Daoy (cell line): ENCODE results near the gene YIF1B. TPM values are rescaled to one million over a fixed set of nuclear protein-coding genes. Genes with fewer than 3 reads are reported as not detected.

Source experiments
- total RNA-seq: library from RNA; depleted of rRNA; stranded (reverse); fragments of >200 nt; shearing (Covaris generic); gene quantifications from 2 replicates; pipeline ENCODE4 v1.2.3, GENCODE V29; 2014; rRNA removed

YIF1B gene
- total RNA-seq, 1 experiment from 2014 or later: 99.7 TPM

Other genes starting within 250 kb of the YIF1B start
- gene DPF1, start 91.7 kb downstream of the YIF1B start, total RNA-seq: 5.3 and 6.4 TPM in 2 replicates
- gene PPP1R14A, start 59.6 kb downstream of the YIF1B start, total RNA-seq: 6.1 TPM in 1 of 2 replicates, not detected in the other
- 3.3 and 5.5 TPM in 2 replicates for gene SPINT2, start 51.4 kb downstream of the YIF1B start, total RNA-seq
- 2.7 TPM in 1 of 2 replicates, not detected in the other for gene C19orf33, start 11.7 kb downstream of the YIF1B start, total RNA-seq
- 5.2 and 5.9 TPM in 2 replicates for gene KCNK6, start 3.9 kb upstream of the YIF1B start, total RNA-seq
- 0.23 and 0.45 TPM in 2 replicates for gene CATSPERG, start 19.9 kb upstream of the YIF1B start, total RNA-seq
- gene PSMD8, start 58.6 kb upstream of the YIF1B start, total RNA-seq: 273 and 343 TPM in 2 replicates
- gene GGN, start 72.1 kb upstream of the YIF1B start, total RNA-seq: not detected in 2 replicates
- gene SPRED3, start 72.8 kb upstream of the YIF1B start, total RNA-seq: 0.06 and 0.91 TPM in 2 replicates
- 19.0 and 21.9 TPM in 2 replicates for gene FAM98C, start 87.1 kb upstream of the YIF1B start, total RNA-seq
- gene RASGRP4, start 110.3 kb upstream of the YIF1B start, total RNA-seq: not detected in 2 replicates
- gene RYR1, start 117.7 kb upstream of the YIF1B start, total RNA-seq: 0.03 and 0.11 TPM in 2 replicates